OCI-LY1 (cell line): Measurements from ENCODE around the gene KCMF1.

Source experiments
- H2AFZ ChIP-seq: fragments of 200-600 bp; sonication (generic), shearing (Covaris generic); 2 replicates; pipeline ENCODE4 v1.6.0; 2014; ENCODE audit warnings: antibody characterized with exemption, mild to moderate bottlenecking, low read length
- H3F3A ChIP-seq: fragments of 200-600 bp; sonication (generic), shearing (Covaris generic); 2 replicates; pipeline ENCODE4 v1.6.0; 2014; ENCODE audit warnings: mild to moderate bottlenecking, antibody characterized with exemption, low read length, moderate library complexity; ENCODE audit not compliant: insufficient read depth
- H3K27ac ChIP-seq: fragments of 200-600 bp; sonication (generic); 2 replicates; pipeline ENCODE4 v1.5.1; 2014; ENCODE audit warnings: low read length, mixed run types, mild to moderate bottlenecking, low read depth; ENCODE audit not compliant: poor library complexity, severe bottlenecking
- H3K27me3 ChIP-seq: fragments of 200-600 bp; sonication (generic); 2 replicates; pipeline ENCODE4 v1.6.0; 2014; ENCODE audit warnings: antibody characterized with exemption, mild to moderate bottlenecking, low read length, moderate library complexity; ENCODE audit not compliant: insufficient read depth
- H3K36me3 ChIP-seq: fragments of 200-600 bp; sonication (generic); 2 replicates; pipeline ENCODE4 v1.6.1; 2014; ENCODE audit warnings: mild to moderate bottlenecking, antibody characterized with exemption, low read length, moderate library complexity, mixed read lengths; ENCODE audit not compliant: insufficient read depth
- H3K4me1 ChIP-seq: fragments of 200-600 bp; sonication (generic); 2 replicates; pipeline ENCODE4 v1.5.1; 2014; ENCODE audit warnings: mild to moderate bottlenecking, low read length, moderate library complexity; ENCODE audit not compliant: insufficient read depth, severe bottlenecking
- H3K4me2 ChIP-seq: fragments of 200-600 bp; sonication (generic), shearing (Covaris generic); 2 replicates; pipeline ENCODE4 v1.6.1; 2014; ENCODE audit warnings: low read length
- H3K4me3 ChIP-seq: fragments of 200-600 bp; sonication (generic); 2 replicates; pipeline ENCODE4 v1.5.1; 2014; ENCODE audit warnings: low read length, low read depth, mild to moderate bottlenecking, mixed read lengths; ENCODE audit not compliant: poor library complexity, severe bottlenecking
- H3K79me2 ChIP-seq: fragments of 200-600 bp; shearing (Covaris generic); 2 replicates; pipeline ENCODE4 v1.6.1; 2016; ENCODE audit warnings: mixed run types, low read length, mixed read lengths; ENCODE audit not compliant: insufficient read depth
- H3K9ac ChIP-seq: fragments of 200-600 bp; sonication (generic), shearing (Covaris generic); 2 replicates; pipeline ENCODE4 v1.6.1; 2014; ENCODE audit warnings: mild to moderate bottlenecking, low read length, mixed read lengths
- H3K9me2 ChIP-seq: fragments of 200-600 bp; sonication (generic), shearing (Covaris generic); 2 replicates; pipeline ENCODE4 v1.6.1; 2014; ENCODE audit warnings: low read depth, mild to moderate bottlenecking, low read length, mixed read lengths
- H3K9me3 ChIP-seq: fragments of 200-600 bp; shearing (Covaris generic); 2 replicates; pipeline ENCODE4 v1.6.1; 2014; ENCODE audit warnings: low read length, mixed read lengths
- H4K20me1 ChIP-seq: fragments of 200-600 bp; sonication (generic), shearing (Covaris generic); 2 replicates; pipeline ENCODE4 v1.6.0; 2016; ENCODE audit warnings: mild to moderate bottlenecking, low read length; ENCODE audit not compliant: insufficient read depth
- EZH2 ChIP-seq: fragments of 200-600 bp; sonication (generic), shearing (Covaris generic); IDR thresholded peaks from 2 replicates; pipeline ENCODE4 v1.8.0; 2017; ENCODE audit warnings: borderline replicate concordance, mixed run types, mild to moderate bottlenecking, antibody characterized with exemption, low read length, moderate library complexity, mixed read lengths
- TF ChIP-seq, protein P1 (sequence below): fragments of 200-600 bp; sonication (generic), shearing (Covaris generic); IDR thresholded peaks from 2 replicates; pipeline ENCODE4 v1.5.1; 2017; ENCODE audit warnings: mild to moderate bottlenecking, antibody characterized with exemption, low read length, moderate library complexity, mixed read lengths

KCMF1 gene

DNA sequence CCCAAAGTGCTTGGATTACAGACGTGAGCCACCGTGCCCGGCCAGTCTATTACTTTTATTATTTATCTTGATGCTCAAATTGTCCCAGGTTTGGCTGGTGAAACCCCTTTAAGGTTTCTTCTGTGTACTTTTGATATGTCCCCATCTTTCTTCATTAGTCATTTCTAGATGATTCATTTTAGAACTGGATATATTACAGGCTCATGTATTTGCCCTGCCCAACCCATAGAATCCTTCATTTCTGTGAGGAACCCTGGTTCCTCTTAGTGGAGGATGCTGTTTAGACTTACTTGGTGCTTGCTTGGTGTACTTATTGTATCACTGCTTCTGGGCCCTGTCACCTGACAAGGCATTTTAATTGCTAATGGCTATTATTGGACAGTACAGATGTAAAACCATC is 40.1 kb downstream of the KCMF1 start:
- H3K4me1 ChIP-seq: peaks cover 46% of the 10 kb centered on the region
- peaks cover 22% of the 10 kb centered on the region for H3K36me3 ChIP-seq
- no peak overlapping the region for H3K27ac ChIP-seq
- no peaks in the 10 kb centered on the region for H3K9me3 ChIP-seq
- H3K9ac ChIP-seq: no peak overlapping the region
- H4K20me1 ChIP-seq: 0 out of 2 replicates have a peak, but pooled peaks cover 2% of the 10 kb centered on the region
- no peaks in the 10 kb centered on the region for H3K9me2 ChIP-seq
- no peaks in the 10 kb centered on the region for H3F3A ChIP-seq
- no peak for TF ChIP-seq EZH2
- TF ChIP-seq, protein P1, sequence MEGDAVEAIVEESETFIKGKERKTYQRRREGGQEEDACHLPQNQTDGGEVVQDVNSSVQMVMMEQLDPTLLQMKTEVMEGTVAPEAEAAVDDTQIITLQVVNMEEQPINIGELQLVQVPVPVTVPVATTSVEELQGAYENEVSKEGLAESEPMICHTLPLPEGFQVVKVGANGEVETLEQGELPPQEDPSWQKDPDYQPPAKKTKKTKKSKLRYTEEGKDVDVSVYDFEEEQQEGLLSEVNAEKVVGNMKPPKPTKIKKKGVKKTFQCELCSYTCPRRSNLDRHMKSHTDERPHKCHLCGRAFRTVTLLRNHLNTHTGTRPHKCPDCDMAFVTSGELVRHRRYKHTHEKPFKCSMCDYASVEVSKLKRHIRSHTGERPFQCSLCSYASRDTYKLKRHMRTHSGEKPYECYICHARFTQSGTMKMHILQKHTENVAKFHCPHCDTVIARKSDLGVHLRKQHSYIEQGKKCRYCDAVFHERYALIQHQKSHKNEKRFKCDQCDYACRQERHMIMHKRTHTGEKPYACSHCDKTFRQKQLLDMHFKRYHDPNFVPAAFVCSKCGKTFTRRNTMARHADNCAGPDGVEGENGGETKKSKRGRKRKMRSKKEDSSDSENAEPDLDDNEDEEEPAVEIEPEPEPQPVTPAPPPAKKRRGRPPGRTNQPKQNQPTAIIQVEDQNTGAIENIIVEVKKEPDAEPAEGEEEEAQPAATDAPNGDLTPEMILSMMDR: no peak
- H2AFZ ChIP-seq: no peak overlapping the region
- H3K4me3 ChIP-seq: no peak overlapping the region
- H3K79me2 ChIP-seq: peaks cover 70% of the 10 kb centered on the region
- H3K27me3 ChIP-seq: no peaks in the 10 kb centered on the region
- H3K4me2 ChIP-seq: no peak overlapping the region

- peaks cover 53% of the 10 kb centered on the region for H3K4me1 ChIP-seq
- 0 out of 2 replicates have a peak, but pooled peaks cover 2% of the 10 kb centered on the region for H4K20me1 ChIP-seq
- no peaks in the 10 kb centered on the region for H3K27me3 ChIP-seq
- no peak overlapping the region for H3K9ac ChIP-seq
- no peak overlapping the region for H3K27ac ChIP-seq
- peaks cover 22% of the 10 kb centered on the region for H3K36me3 ChIP-seq
- no peak overlapping the region for H3K4me3 ChIP-seq
- H3K9me3 ChIP-seq: no peaks in the 10 kb centered on the region
- H3K4me2 ChIP-seq: no peak overlapping the region
- peaks cover 76% of the 10 kb centered on the region for H3K79me2 ChIP-seq
- H3F3A ChIP-seq: no peaks in the 10 kb centered on the region
- H2AFZ ChIP-seq: no peak overlapping the region
- H3K9me2 ChIP-seq: no peaks in the 10 kb centered on the region
- TF ChIP-seq, protein P1: peak; percentile 52
- no peak for TF ChIP-seq EZH2
These were observed 40.8 kb downstream of the KCMF1 start for GRCh38 chr2:85011747-85012146.

DNA sequence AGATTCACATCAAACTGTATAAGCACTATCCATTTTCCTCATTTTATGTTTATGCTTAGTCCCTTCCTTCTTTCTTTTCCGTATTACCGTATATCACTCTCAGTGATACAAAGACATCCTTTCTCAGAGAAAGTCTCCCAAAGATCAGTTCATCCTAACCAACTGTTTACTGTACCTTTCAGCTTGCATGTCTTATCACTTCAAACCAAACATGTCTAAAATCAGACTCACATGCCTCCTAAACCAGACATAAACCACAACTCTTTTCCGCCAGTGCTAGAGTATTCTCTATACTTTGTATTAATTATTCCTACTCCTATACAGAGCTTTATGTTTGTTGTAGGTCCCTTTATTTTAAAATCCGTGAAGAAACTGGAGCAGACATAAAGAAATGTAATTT is 41.5 kb downstream of the KCMF1 start:
- TF ChIP-seq, protein P1: no peak
- TF ChIP-seq EZH2: no peak
- Histone ChIP-seq H3K79me2 (peaks cover 74% of the 10 kb centered on the region), H3K4me1 (peaks cover 54% of the 10 kb centered on the region), H3K9me3 (no peaks in the 10 kb centered on the region), H3K9ac (no peak overlapping the region), H3K27me3 (no peaks in the 10 kb centered on the region), H4K20me1 (0 out of 2 replicates have a peak, but pooled peaks cover 2% of the 10 kb centered on the region), H3K9me2 (no peaks in the 10 kb centered on the region), H3K4me3 (no peak overlapping the region), H3K36me3 (peaks cover 15% of the 10 kb centered on the region), H3K4me2 (no peak overlapping the region), H3F3A (no peaks in the 10 kb centered on the region), H3K27ac (no peak overlapping the region), H2AFZ (no peak overlapping the region)
